C4-2B (cell line): ENCODE data around the gene FTH1.

Source experiments
- H3K27ac ChIP-seq: fragments of 450-650 bp; 2 replicates; pipeline ENCODE4 v1.5.1; 2017
- CTCF ChIP-seq: fragments of 450-650 bp; conservative IDR thresholded peaks from 2 replicates; pipeline ENCODE4 v1.5.1; 2017; ENCODE audit warnings: mild to moderate bottlenecking
- ZFX ChIP-seq: fragments of 450-650 bp; IDR thresholded peaks from 2 replicates; pipeline ENCODE4 v1.6.1; 2017

FTH1 gene

GRCh38 chr11:61967116-61967923 is at the start of gene FTH1:
Gene FTH1, minus strand, starts transcription at chr11:61967634. Its CDS starts 209 bp downstream, at chr11:61967425.
- TF ChIP-seq ZFX (0 out of 2 replicates have a peak, but pooled peaks have one; percentile 18), CTCF (no peak)
- H3K27ac ChIP-seq: peak within 1 kb of the TSS; percentile 97

DNA sequence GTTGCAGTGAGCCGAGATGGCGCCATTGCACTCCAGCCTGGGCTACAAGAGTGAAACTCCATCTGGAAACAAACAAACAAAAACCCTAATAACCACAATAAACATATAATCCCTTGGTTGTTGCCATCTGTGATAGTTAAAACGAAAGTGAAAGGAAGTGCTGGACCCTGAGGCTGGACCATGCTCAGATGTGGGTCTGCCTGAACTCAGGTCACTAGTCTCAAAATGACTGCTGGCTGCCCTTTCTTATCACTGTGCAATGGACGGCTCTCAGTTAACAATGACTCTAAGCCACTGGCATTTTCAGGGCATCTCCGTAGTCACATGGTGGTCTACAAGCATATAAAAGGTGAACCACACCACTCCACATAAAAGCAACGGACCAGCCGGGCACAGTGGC is 48.2 kb upstream of the FTH1 start:
- no peak for TF ChIP-seq CTCF
- no peak for TF ChIP-seq ZFX
- no peak overlapping the region for H3K27ac ChIP-seq

GRCh38 chr11:62013537-62014476 is 46.4 kb upstream of the FTH1 start:
- TF ChIP-seq ZFX (no peak), CTCF (no peak)
- H3K27ac ChIP-seq: no peak overlapping the region

DNA sequence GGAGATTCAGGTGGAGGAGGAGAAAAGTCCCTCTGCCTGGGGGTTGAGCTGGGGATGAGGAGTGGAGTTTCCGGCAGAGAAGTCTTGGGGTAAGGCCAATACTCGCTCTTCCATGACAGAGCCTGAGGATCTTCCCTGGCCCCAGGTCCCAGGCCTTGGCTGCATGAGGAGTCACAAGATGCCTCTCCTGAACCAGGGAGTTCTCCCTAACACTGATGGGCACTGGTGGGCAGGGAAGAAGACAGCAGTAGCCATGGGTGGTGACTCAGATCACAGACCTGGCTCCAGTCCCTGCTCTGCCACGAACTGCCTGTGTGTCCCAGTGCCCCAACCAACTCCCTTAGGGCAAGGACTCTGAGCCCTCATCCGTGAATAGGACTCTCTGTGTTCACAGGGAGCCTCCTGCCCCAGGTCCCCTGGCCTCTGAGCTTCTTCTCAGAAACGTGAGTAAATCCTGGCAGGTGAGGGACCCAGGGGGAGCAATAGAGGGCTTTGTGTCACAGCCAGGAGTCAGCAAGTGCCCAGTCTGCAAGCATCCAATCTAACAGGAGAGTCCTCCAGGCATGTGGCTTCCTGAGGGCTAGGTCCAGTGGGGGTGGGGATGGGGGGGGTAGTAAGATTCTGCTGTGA is 45.5 kb upstream of the FTH1 start:
- no peak overlapping the region for H3K27ac ChIP-seq
- TF ChIP-seq ZFX (no peak), CTCF (no peak)

DNA sequence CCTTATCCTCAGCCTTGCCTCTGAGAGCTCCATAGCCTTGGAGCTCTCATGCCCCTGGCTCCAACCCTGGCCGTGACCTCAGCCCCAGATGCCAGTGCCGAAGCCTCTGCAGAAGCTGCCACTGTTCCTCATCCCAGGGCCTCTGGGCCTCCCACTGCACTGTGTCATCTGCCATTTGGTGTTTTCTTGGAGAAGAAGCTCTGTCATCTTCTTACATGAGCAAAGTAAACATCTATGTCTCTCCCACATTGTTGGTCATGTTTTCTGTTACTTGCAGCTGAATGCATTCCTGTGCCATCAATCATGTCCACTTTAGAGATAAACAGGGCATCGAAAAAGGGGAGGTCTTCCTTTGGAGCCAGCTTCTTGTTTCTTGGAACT is 45.0 kb upstream of the FTH1 start:
- no peak overlapping the region for H3K27ac ChIP-seq
- TF ChIP-seq CTCF: no peak
- TF ChIP-seq ZFX: no peak

GRCh38 chr11:62011881-62012280 is 44.4 kb upstream of the FTH1 start:
- H3K27ac ChIP-seq: no peak overlapping the region
- TF ChIP-seq ZFX (no peak), CTCF (no peak)
